Neural cell (in vitro differentiated cells): ENCODE data around the gene PCDHGA5. TPM values are rescaled to one million over a fixed set of nuclear protein-coding genes. Genes with fewer than 3 reads are reported as not detected.
"Not testable (repeated sequence)": the region's sequence is repeated elsewhere in the genome, so short reads cannot be mapped to it uniquely, and the experiment has no call there.

Experiments used
- H2AFZ ChIP-seq: fragments of 200-600, 300-800 bp; sonication (generic), shearing (Covaris generic); 2 replicates; pipeline ENCODE4 v1.6.0; 2014; ENCODE audit warnings: low read depth, mild to moderate bottlenecking, antibody characterized with exemption, low read length, moderate library complexity
- H3F3A ChIP-seq: fragments of 200-600 bp; shearing (Covaris generic); 2 replicates; pipeline ENCODE4 v1.6.1; 2016; ENCODE audit warnings: mild to moderate bottlenecking, moderate library complexity, mixed read lengths, antibody characterized with exemption, low read length; ENCODE audit not compliant: insufficient read depth, poor library complexity, severe bottlenecking
- H3K27ac ChIP-seq: fragments of 200-600, 300-800 bp; sonication (generic), shearing (Covaris generic); 2 replicates; pipeline ENCODE4 v1.5.1; 2014; ENCODE audit warnings: mild to moderate bottlenecking, low read length, moderate library complexity
- H3K27me3 ChIP-seq: fragments of 300-800, 200-600 bp; sonication (generic), shearing (Covaris generic); 2 replicates; pipeline ENCODE4 v1.6.0; 2014; ENCODE audit warnings: mild to moderate bottlenecking, low read depth, low read length, moderate library complexity; ENCODE audit not compliant: insufficient read depth
- H3K36me3 ChIP-seq: fragments of 300-800, 200-600 bp; sonication (generic), shearing (Covaris generic); 2 replicates; pipeline ENCODE4 v1.5.1; 2014; ENCODE audit warnings: mild to moderate bottlenecking, antibody characterized with exemption, low read length, moderate library complexity; ENCODE audit not compliant: insufficient read depth
- H3K4me2 ChIP-seq: fragments of 300-800, 200-600 bp; sonication (generic), shearing (Covaris generic); 2 replicates; pipeline ENCODE4 v1.6.0; 2014; ENCODE audit warnings: mild to moderate bottlenecking, low read length
- H3K4me3 ChIP-seq: fragments of 300-800, 200-600 bp; sonication (generic), shearing (Covaris generic); 2 replicates; pipeline ENCODE4 v1.5.1; 2014; ENCODE audit warnings: mild to moderate bottlenecking, low read length, moderate library complexity
- H3K79me2 ChIP-seq: fragments of 200-600 bp; shearing (Covaris generic); replicated peaks from 2 replicates; pipeline ENCODE4 v1.6.0; 2014; ENCODE audit warnings: mild to moderate bottlenecking, low read length, moderate library complexity; ENCODE audit not compliant: insufficient read depth
- H3K9ac ChIP-seq: fragments of 300-800, 200-600 bp; sonication (generic), shearing (Covaris generic); 2 replicates; pipeline ENCODE4 v1.6.1; 2016; ENCODE audit warnings: mild to moderate bottlenecking, low read length, mixed read lengths
- H3K9me2 ChIP-seq: fragments of 200-600 bp; shearing (Covaris generic); 2 replicates; pipeline ENCODE4 v1.6.1; 2016; ENCODE audit warnings: mild to moderate bottlenecking, low read length, mixed read lengths; ENCODE audit not compliant: insufficient read depth
- H3K9me3 ChIP-seq: fragments of 200-600, 300-800 bp; sonication (generic), shearing (Covaris generic); 2 replicates; pipeline ENCODE4 v1.6.1; 2016; ENCODE audit warnings: mild to moderate bottlenecking, mixed run types, low read length, moderate library complexity, mixed read lengths
- H4K20me1 ChIP-seq: fragments of 200-600 bp; shearing (Covaris generic); 2 replicates; pipeline ENCODE4 v1.6.1; 2016; ENCODE audit warnings: mild to moderate bottlenecking, mixed run types; ENCODE audit not compliant: insufficient read depth
- EP300 ChIP-seq: fragments of 450-650 bp; conservative IDR thresholded peaks from 2 replicates; pipeline ENCODE4 v1.6.1; 2014; ENCODE audit warnings: antibody characterized with exemption, mild to moderate bottlenecking, moderate library complexity; ENCODE audit not compliant: poor library complexity, severe bottlenecking
- EZH2 ChIP-seq: fragments of 200-600, 300-800 bp; shearing (Covaris generic), sonication (generic); IDR thresholded peaks from 2 replicates; pipeline ENCODE4 v1.6.1; 2014; ENCODE audit warnings: antibody characterized with exemption, low read length, borderline replicate concordance, mild to moderate bottlenecking; ENCODE audit not compliant: insufficient read depth, poor library complexity, severe bottlenecking
- MXI1 ChIP-seq: fragments of 450-650 bp; conservative IDR thresholded peaks from 2 replicates; pipeline ENCODE4 v1.6.1; 2014; ENCODE audit warnings: antibody characterized with exemption, mild to moderate bottlenecking; ENCODE audit not compliant: poor library complexity, severe bottlenecking
- POLR2AphosphoS5 ChIP-seq: IDR thresholded peaks from 2 replicates; pipeline ENCODE4 v1.6.1; 2012
- RAD21 ChIP-seq: fragments of 450-650 bp; conservative IDR thresholded peaks from 2 replicates; pipeline ENCODE4 v1.6.1; 2014; ENCODE audit warnings: antibody characterized with exemption, mild to moderate bottlenecking, moderate library complexity
- SMC3 ChIP-seq: fragments of 450-650 bp; conservative IDR thresholded peaks from 2 replicates; pipeline ENCODE4 v1.6.1; 2014; ENCODE audit warnings: antibody characterized with exemption, mild to moderate bottlenecking, moderate library complexity; ENCODE audit not compliant: poor library complexity
- TAF1 ChIP-seq: IDR thresholded peaks from 2 replicates; pipeline ENCODE4 v1.6.1; 2012; ENCODE audit warnings: low read depth
- polyA plus RNA-seq: library from polyadenylated mRNA; depleted of rRNA; stranded (reverse); fragments of >200 nt; gene quantifications from 2 replicates; pipeline ENCODE4 v1.2.3, GENCODE V29; 2014
- TF ChIP-seq, protein P1 (sequence below): IDR thresholded peaks from 2 replicates; pipeline ENCODE4 v1.6.1; 2012; ENCODE audit warnings: borderline replicate concordance
- TF ChIP-seq, protein P2 (sequence below): fragments of 450-650 bp; IDR thresholded peaks from 2 replicates; pipeline ENCODE4 v1.5.1; 2014; ENCODE audit warnings: antibody characterized with exemption, mild to moderate bottlenecking, moderate library complexity; ENCODE audit not compliant: poor library complexity, severe bottlenecking

Gene PCDHGA5
- polyA plus RNA-seq, 1 donor from 2014 or later: 0.25 TPM

DNA sequence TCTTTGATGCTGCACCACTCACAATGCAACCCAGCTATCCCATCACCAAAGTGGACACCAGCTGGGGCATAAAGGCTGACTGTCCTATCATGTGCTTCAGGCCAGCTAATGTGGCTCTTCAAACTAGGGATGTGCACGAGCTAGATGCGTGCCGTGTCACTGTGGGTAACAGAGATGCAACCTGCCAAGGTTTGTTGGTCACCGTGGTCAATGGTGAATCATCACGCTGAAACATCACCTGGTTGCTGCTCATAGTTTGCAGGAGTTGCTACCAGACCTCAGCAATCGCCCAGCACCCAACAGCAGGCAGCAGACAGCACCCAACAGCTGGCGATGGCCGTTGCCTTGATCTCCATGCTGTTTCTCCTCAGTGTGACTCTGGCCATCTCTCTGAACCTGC lies 35.7 kb upstream of the PCDHGA5 start:
- no peak for TF ChIP-seq EP300
- no peak for TF ChIP-seq EZH2
- TF ChIP-seq, protein P1, sequence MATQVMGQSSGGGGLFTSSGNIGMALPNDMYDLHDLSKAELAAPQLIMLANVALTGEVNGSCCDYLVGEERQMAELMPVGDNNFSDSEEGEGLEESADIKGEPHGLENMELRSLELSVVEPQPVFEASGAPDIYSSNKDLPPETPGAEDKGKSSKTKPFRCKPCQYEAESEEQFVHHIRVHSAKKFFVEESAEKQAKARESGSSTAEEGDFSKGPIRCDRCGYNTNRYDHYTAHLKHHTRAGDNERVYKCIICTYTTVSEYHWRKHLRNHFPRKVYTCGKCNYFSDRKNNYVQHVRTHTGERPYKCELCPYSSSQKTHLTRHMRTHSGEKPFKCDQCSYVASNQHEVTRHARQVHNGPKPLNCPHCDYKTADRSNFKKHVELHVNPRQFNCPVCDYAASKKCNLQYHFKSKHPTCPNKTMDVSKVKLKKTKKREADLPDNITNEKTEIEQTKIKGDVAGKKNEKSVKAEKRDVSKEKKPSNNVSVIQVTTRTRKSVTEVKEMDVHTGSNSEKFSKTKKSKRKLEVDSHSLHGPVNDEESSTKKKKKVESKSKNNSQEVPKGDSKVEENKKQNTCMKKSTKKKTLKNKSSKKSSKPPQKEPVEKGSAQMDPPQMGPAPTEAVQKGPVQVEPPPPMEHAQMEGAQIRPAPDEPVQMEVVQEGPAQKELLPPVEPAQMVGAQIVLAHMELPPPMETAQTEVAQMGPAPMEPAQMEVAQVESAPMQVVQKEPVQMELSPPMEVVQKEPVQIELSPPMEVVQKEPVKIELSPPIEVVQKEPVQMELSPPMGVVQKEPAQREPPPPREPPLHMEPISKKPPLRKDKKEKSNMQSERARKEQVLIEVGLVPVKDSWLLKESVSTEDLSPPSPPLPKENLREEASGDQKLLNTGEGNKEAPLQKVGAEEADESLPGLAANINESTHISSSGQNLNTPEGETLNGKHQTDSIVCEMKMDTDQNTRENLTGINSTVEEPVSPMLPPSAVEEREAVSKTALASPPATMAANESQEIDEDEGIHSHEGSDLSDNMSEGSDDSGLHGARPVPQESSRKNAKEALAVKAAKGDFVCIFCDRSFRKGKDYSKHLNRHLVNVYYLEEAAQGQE: no peak
- no peak for TF ChIP-seq MXI1
- TF ChIP-seq, protein P2, sequence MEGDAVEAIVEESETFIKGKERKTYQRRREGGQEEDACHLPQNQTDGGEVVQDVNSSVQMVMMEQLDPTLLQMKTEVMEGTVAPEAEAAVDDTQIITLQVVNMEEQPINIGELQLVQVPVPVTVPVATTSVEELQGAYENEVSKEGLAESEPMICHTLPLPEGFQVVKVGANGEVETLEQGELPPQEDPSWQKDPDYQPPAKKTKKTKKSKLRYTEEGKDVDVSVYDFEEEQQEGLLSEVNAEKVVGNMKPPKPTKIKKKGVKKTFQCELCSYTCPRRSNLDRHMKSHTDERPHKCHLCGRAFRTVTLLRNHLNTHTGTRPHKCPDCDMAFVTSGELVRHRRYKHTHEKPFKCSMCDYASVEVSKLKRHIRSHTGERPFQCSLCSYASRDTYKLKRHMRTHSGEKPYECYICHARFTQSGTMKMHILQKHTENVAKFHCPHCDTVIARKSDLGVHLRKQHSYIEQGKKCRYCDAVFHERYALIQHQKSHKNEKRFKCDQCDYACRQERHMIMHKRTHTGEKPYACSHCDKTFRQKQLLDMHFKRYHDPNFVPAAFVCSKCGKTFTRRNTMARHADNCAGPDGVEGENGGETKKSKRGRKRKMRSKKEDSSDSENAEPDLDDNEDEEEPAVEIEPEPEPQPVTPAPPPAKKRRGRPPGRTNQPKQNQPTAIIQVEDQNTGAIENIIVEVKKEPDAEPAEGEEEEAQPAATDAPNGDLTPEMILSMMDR: no peak
- TF ChIP-seq SMC3: no peak
- no peak for TF ChIP-seq TAF1
- no peak for TF ChIP-seq POLR2AphosphoS5
- no peak for TF ChIP-seq RAD21
- no peaks in the 10 kb centered on the region for H3F3A ChIP-seq
- H3K9me2 ChIP-seq: no peaks in the 10 kb centered on the region
- no peak overlapping the region for H3K9ac ChIP-seq
- H3K79me2 ChIP-seq: no peaks in the 10 kb centered on the region
- no peaks in the 10 kb centered on the region for H3K27me3 ChIP-seq
- H3K27ac ChIP-seq: no peak overlapping the region
- no peak overlapping the region for H2AFZ ChIP-seq
- H3K9me3 ChIP-seq: peaks cover 7% of the 10 kb centered on the region
- no peak overlapping the region for H3K4me3 ChIP-seq
- H3K36me3 ChIP-seq: no peaks in the 10 kb centered on the region
- no peaks in the 10 kb centered on the region for H4K20me1 ChIP-seq
- no peak overlapping the region for H3K4me2 ChIP-seq

GRCh38 chr5:141330299-141331080 lies 33.5 kb upstream of the PCDHGA5 start, which contains the start of gene PCDHGA1:
Gene PCDHGA1, plus strand, starts transcription at chr5:141330514.
- H3F3A ChIP-seq: no peaks in the 10 kb centered on the region
- no peaks in the 10 kb centered on the region for H4K20me1 ChIP-seq
- H3K79me2 ChIP-seq: no peaks in the 10 kb centered on the region
- peaks cover 7% of the 10 kb centered on the region for H3K9me3 ChIP-seq
- no peak for TF ChIP-seq MXI1
- no peak for TF ChIP-seq SMC3
- no peak for TF ChIP-seq TAF1
- TF ChIP-seq, protein P2: no peak
- no peak for TF ChIP-seq EZH2
- TF ChIP-seq RAD21: no peak
- TF ChIP-seq, protein P1: no peak
- TF ChIP-seq EP300: no peak
- no peak for TF ChIP-seq POLR2AphosphoS5
- no peak within 1 kb of the TSS for H3K27ac ChIP-seq
- H3K9ac ChIP-seq: no peak within 1 kb of the TSS
- H3K4me3 ChIP-seq: no peak within 1 kb of the TSS
- H3K4me2 ChIP-seq: no peak within 1 kb of the TSS
- H3K36me3 ChIP-seq: no peaks in the 10 kb centered on the region
- H3K9me2 ChIP-seq: no peaks in the 10 kb centered on the region
- H2AFZ ChIP-seq: no peak within 1 kb of the TSS
- no peaks in the 10 kb centered on the region for H3K27me3 ChIP-seq

GRCh38 chr5:141332571-141332970 lies 31.4 kb upstream of the PCDHGA5 start:
- H3K9me3 ChIP-seq: not testable (repeated sequence)

More at GRCh38 chr5:141332571-141332970, 31.4 kb upstream of the PCDHGA5 start:
- not testable (repeated sequence) for H2AFZ ChIP-seq, H3K4me3 ChIP-seq, H3K27me3 ChIP-seq, H3K79me2 ChIP-seq, H3K4me2 ChIP-seq, H3K9ac ChIP-seq, H3K27ac ChIP-seq, H3K36me3 ChIP-seq, H4K20me1 ChIP-seq, H3K9me2 ChIP-seq, H3F3A ChIP-seq
